Umbilical cord (tissue), 2 donors: ENCODE data around the gene DENND1A. TPM values are rescaled to one million over a fixed set of nuclear protein-coding genes. Genes with fewer than 3 reads are reported as not detected.
"Not testable (repeated sequence)": the region's sequence is repeated elsewhere in the genome, so short reads cannot be mapped to it uniquely, and the experiment has no call there.

Experiments used
- DNase-seq: peaks from one replicate; pipeline ENCODE4 v3.0.0-alpha.2; 2015; ENCODE audit warnings: low spot score
- total RNA-seq: library from RNA; depleted of rRNA; stranded (reverse); fragments of >200 nt; gene quantifications from one replicate; pipeline ENCODE4 v1.2.3, GENCODE V29; 2014; ENCODE audit warnings: low replicate concordance; ENCODE audit not compliant: insufficient read depth

DENND1A gene
- 35.4 TPM for total RNA-seq

- DNase-seq: peak; percentile 92
Measured at GRCh38 chr9:123929870-123930831, at the start of gene DENND1A. TSS of gene DENND1A (minus strand) at chr9:123930126. CDS start at chr9:123929905, 221 bp downstream.

GRCh38 chr9:123978981-123979380, 49.1 kb upstream of the DENND1A start:
- no peak for DNase-seq

GRCh38 chr9:123976579-123976978, 46.7 kb upstream of the DENND1A start:
- DNase-seq: not testable (repeated sequence)

DNA sequence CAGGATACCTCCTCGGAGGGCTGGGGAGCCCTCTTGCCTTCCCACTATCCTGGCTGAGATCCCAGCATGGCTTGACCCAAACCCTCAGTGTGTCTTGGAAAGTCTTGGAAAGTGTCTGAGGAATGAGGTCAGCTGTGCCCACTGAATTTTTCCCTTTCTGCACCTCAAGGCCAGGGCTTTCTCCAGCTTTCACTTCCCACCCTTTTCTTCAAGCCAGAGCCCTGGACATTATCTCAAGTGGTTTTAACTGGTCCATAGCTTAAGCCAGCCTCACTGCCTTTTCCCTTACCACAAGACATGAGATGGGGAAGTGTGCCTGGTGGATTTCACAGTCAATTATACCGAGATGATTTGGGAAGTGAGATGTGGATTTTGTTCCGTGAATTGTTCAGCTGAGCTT, 45.9 kb upstream of the DENND1A start:
- DNase-seq: peak; percentile 93

- DNase-seq: no peak
Measured at GRCh38 chr9:123974471-123974870, 44.5 kb upstream of the DENND1A start.

DNA sequence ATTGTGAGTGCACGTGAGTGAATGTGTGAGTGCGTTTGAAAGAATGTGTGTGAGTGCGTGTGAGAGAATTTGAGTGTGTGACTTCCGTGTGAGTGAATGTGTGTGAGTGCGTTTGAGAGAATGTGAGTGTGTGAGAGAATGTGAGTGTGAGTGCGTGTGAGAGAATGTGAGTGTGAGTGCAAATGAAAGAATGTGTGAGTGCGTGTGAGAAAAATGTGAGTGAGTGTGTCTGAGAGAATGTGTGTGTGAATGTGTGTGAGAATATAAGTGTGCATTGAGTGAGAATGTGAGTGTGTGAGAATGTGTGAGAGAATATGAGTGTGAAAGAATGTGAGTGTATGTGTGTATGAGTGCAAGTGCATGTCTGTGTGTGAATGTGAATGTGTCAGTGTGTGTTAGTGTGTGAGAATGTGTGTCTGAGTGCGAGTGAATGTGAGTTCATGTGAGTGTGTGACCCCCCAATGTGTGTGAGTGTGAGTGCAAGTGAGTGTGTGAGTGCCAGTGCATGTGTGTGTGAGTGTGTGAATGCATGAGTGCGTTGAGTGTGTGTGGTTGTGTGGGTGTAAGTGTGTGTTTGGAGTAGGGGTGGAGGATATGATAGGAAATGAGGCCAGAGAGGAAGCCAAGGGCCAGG, 43.8 kb upstream of the DENND1A start:
- DNase-seq: no peak

DNA sequence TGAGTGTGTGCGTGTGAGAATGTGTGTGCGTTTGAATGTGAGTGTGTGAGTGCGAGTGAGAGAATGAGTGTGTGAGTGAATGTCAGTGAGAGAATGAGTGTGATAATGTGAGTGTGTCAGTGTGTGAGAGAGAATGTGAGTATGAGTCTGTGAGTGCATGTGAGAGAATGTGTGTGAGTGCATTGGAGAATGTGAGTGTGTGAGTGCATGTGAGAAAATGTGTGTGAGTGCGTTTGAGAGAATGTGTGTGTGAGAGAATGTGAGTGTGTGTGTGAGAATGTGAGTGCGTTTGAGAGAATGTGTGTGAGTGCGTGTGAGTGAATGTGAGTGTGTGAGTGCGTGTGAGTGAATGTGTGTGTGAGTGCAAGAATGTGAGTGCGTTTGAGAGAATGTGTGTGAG, 42.7 kb upstream of the DENND1A start:
- no peak for DNase-seq

GRCh38 chr9:123967323-123967722, 37.4 kb upstream of the DENND1A start:
- no peak for DNase-seq

DNA sequence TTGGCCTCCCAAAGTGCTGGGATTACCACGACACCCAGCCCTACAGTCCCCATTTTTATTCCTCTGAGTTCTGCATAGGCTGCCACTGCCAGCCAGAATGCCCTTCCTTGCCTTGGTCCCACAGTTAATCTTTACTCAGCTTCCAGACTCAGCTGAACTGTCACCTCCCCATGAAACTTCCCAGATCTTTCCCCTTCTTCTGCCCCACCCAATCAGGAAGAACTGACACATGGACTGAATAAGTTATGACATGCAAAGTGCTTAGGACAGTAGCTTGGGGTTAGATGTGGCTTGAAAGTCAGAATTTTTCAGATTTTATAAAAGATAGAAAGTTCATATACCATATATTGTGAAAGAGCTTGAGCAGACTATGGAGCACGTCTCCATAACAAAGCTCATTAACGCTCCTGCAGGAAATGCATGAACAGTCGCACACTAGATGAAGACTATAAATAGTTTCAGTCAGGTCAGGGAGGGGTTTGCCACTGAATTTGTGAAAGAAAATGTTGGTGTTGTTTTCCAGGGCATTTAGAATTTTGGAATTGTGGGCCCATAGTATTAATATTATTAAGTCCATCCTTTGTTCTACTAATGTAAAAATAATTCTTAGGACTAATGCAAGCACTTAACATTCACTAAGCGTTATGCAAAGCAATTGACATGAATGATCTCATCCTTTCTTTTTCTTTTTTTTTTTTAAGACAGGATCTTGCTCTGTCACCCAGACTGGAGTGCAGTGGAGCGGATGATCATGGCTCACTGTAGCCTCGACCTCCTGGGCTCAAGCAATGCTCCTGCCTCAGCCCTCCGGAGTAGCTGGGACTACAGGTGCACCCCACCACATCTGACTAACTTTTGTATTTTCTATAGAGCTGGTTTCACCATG, 36.1 kb upstream of the DENND1A start:
- no peak for DNase-seq

DNA sequence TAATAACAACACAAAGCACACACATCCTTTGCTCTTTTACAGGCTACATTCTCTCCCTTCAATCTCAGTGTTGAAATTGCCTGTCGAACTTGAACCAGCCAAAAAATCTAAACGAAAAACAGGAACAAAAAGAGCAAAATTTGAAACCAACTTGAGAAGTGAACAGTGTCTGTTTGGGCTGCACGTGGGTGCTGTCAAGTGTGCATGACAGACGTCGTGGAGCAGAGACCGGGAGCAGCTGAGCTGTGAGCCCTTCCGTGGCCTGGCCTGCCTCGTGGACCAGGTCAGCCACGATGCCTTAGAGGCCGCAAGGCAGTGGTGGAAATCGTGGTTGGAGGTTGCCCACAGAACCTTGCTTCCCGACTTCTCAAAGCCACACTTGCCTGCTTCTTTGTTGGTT, 34.8 kb upstream of the DENND1A start:
- no peak for DNase-seq

GRCh38 chr9:123960965-123961364, 31.0 kb upstream of the DENND1A start:
- no peak for DNase-seq

GRCh38 chr9:123960366-123960765, 30.4 kb upstream of the DENND1A start:
- DNase-seq: no peak

- DNase-seq: no peak
Measured at GRCh38 chr9:123959787-123960186, 29.9 kb upstream of the DENND1A start.

DNA sequence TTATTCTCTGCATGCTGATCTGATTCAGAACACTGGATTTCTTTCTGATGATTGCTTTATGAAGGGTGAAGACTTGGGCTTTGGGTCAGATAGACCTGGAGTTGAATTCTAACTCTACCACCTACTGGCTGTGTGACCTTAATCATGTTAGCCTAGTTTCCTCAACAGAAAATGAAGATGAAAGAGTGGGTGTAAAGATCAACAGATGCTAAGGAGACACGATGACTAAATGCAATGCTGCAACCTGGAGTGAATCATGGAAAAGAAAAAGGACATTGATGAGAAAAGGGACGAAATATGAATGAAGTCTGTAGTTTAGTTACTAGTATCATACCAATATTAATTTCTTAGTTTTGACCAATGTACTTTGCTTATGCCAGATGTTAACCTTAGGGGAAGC, 27.8 kb upstream of the DENND1A start:
- no peak for DNase-seq

GRCh38 chr9:123957168-123957721, 27.3 kb upstream of the DENND1A start:
- no peak for DNase-seq

- DNase-seq: no peak
Measured at GRCh38 chr9:123955637-123956036, 25.7 kb upstream of the DENND1A start.

GRCh38 chr9:123954518-123955280, 24.8 kb upstream of the DENND1A start:
- peak; percentile 83 for DNase-seq

DNA sequence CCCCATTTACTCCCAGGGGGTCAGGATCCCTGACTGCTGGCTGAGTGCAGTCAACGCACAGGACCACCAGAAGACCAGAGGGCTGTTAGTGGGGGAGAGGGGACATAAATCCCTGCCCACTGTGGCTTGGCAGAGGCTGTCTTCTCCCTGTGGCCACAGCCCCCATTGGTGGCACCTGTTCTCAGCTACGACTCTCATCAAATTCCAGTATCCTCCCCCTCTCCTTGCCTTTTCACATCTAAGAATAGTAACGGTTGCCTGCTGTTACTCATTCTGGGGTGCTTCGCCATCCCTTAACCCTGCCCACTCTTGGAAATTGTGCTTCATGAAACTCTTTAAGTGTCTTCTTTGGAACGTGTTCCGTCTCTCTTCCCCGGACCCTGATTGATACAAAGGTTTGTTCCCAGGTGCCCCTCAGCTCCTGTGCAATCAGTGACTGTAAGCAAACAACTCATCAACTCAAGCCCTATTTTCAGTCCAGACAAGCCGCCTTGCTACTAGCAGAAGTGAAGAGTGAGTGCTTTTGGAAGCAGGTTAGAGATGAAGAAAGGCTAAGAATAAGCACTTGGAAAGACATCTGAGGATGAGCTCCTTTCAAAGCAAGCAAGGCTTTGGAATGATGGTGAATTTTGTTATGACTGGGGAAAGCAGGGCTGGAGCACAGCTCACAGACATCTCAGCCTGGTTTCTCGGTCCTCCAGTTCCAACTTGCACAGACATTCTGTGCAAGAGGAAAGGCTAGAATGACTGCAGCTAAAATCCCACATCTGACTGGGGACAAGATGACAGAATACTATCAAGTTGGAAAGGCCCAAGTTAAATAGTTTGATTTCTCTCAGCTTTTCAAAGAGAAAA, 22.9 kb upstream of the DENND1A start:
- DNase-seq: no peak

GRCh38 chr9:123948286-123948685, 18.4 kb upstream of the DENND1A start:
- DNase-seq: no peak

DNA sequence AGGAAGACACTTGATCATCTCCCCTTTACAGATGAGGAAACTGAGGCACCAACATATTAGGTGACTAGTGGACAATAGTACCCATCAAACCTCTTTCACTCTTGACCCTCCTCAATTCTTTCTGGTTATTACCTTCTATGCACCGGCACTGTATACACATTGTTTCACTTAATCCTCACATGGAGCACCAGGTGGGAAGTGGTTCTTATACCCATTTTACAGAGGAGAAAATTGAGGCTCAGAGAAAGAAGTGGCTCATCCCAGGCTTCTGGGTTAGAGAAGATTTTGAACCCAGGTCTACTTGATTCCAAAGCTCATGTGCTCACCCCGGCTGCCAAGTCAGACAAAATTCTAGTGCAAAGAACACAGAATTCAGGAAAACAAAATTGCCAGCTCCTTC, 17.4 kb upstream of the DENND1A start:
- DNase-seq: no peak
